GM12878 (cell line): ENCODE data around the gene JAKMIP1.

Source experiments
- CEBPB ChIP-seq, 2 experiments: fragments of 150-350 bp in 1 of 2; IDR thresholded peaks; 2 replicates each; pipeline ENCODE4 v1.6.1; 2012 to 2014; ENCODE audit warnings: low read depth in 2 of 2, low read length in 2 of 2, borderline replicate concordance in 1 of 2, inconsistent platforms in 1 of 2
- CTCF ChIP-seq, 3 experiments: IDR thresholded peaks in 2 of 3; conservative IDR thresholded peaks in 1 of 3; 2 replicates each; pipeline ENCODE4 v1.5.1; 2011; ENCODE audit warnings: low read depth in 3 of 3, low read length in 3 of 3, mild to moderate bottlenecking in 3 of 3, control low read depth in 2 of 3, moderate library complexity in 2 of 3, inconsistent platforms in 1 of 3, mixed read lengths in 1 of 3; ENCODE audit not compliant: control insufficient read depth in 2 of 3, insufficient read depth in 1 of 3; ENCODE audit errors: extremely low read depth in 1 of 3
- E4F1 ChIP-seq: fragments of 450-650 bp; IDR thresholded peaks from 2 replicates; pipeline ENCODE4 v1.6.1; 2018; ENCODE audit warnings: borderline replicate concordance, mild to moderate bottlenecking; ENCODE audit not compliant: partially characterized antibody
- EP300 ChIP-seq, 2 experiments: fragments of 150-350 bp in 1 of 2; IDR thresholded peaks; 2 replicates each; pipeline ENCODE4 v1.6.1; 2011 to 2012; ENCODE audit warnings: low read depth in 2 of 2, low read length in 2 of 2, borderline replicate concordance in 1 of 2, improper control_type of control experiment in 1 of 2, inconsistent platforms in 1 of 2; ENCODE audit not compliant: control insufficient read depth in 1 of 2
- EZH2 ChIP-seq: IDR thresholded peaks from 2 replicates; pipeline ENCODE4 v1.6.1; 2012; ENCODE audit warnings: low read depth, mild to moderate bottlenecking, control low read depth, inconsistent platforms, low read length, borderline replicate concordance; ENCODE audit not compliant: control insufficient read depth
- IRF3 ChIP-seq: fragments of 450-650 bp; IDR thresholded peaks from 2 replicates; pipeline ENCODE4 v1.6.1; 2014; ENCODE audit warnings: mild to moderate bottlenecking
- JUND ChIP-seq: IDR thresholded peaks from 2 replicates; pipeline ENCODE4 v1.6.1; 2012; ENCODE audit warnings: low read depth, mild to moderate bottlenecking, low read length, improper control_type of control experiment, moderate library complexity
- MAX ChIP-seq: IDR thresholded peaks from 2 replicates; pipeline ENCODE4 v1.6.1; 2012; ENCODE audit warnings: low read depth, low read length, improper control_type of control experiment
- MYC ChIP-seq: IDR thresholded peaks from 2 replicates; pipeline ENCODE4 v1.6.1; 2011; ENCODE audit warnings: mild to moderate bottlenecking, low read length, moderate library complexity, inconsistent platforms; ENCODE audit not compliant: insufficient read depth, insufficient replicate concordance, insufficient read length, severe bottlenecking
- NBN ChIP-seq: fragments of 450-650 bp; IDR thresholded peaks from 2 replicates; pipeline ENCODE4 v1.6.1; 2016
- NKRF ChIP-seq: fragments of 450-650 bp; conservative IDR thresholded peaks from 2 replicates; pipeline ENCODE4 v1.6.1; 2017; ENCODE audit warnings: mild to moderate bottlenecking, moderate library complexity
- POLR2A ChIP-seq: IDR thresholded peaks from 2 replicates; pipeline ENCODE4 v1.6.1; 2011; ENCODE audit warnings: low read depth, mild to moderate bottlenecking, low read length
- POLR2AphosphoS5 ChIP-seq: IDR thresholded peaks from 2 replicates; pipeline ENCODE4 v1.6.1; 2011; ENCODE audit warnings: mild to moderate bottlenecking, low read length, inconsistent platforms
- RAD51 ChIP-seq: fragments of 450-650 bp; IDR thresholded peaks from 2 replicates; pipeline ENCODE4 v1.6.1; 2016; ENCODE audit warnings: moderate library complexity, mild to moderate bottlenecking, inconsistent platforms

- TF ChIP-seq CTCF (IDR thresholded peaks at IDR 0.05 in 2 of 3, conservative IDR thresholded peaks at IDR 0.05 in 1 of 3; ENCODE audit: control insufficient read depth in 2 of 3, extremely low read depth in 1 of 3, insufficient read depth in 1 of 3, low read depth in 3 of 3, low read length in 3 of 3) (no peak), POLR2A (no peak), JUND (no peak), POLR2AphosphoS5 (no peak), EZH2 (no peak), CEBPB (IDR thresholded peaks at IDR 0.05; ENCODE audit: borderline replicate concordance in 1 of 2, low read depth in 2 of 2, low read length in 2 of 2) (no peak), EP300 (IDR thresholded peaks at IDR 0.05; ENCODE audit: borderline replicate concordance in 1 of 2, control insufficient read depth in 1 of 2, low read depth in 2 of 2, low read length in 2 of 2) (no peak), RAD51 (no peak), NBN (no peak), IRF3 (no peak), MAX (no peak), E4F1 (no peak), MYC (no peak), NKRF (no peak)
These were observed 108.2 kb downstream of the JAKMIP1 start for GRCh38 chr4:6092131-6092530.
